H1 (cell line): ENCODE measurements around the gene WWP2. TPM values are rescaled to one million over a fixed set of nuclear protein-coding genes. Genes with fewer than 3 reads are reported as not detected.

Source experiments
- BACH1 ChIP-seq: IDR thresholded peaks from 2 replicates; pipeline ENCODE4 v1.6.1; 2012; ENCODE audit warnings: low read length, improper control_type of control experiment
- GABPA ChIP-seq: IDR thresholded peaks from 2 replicates; pipeline ENCODE4 v1.6.1; 2011; ENCODE audit warnings: mild to moderate bottlenecking, low read length, moderate library complexity, borderline replicate concordance; ENCODE audit not compliant: insufficient read depth
- HDAC6 ChIP-seq: IDR thresholded peaks from one replicate; pipeline ENCODE4 v1.7.1; 2012; ENCODE audit warnings: low read depth, mild to moderate bottlenecking, inconsistent platforms, low read length, moderate library complexity
- NANOG ChIP-seq: IDR thresholded peaks from 2 replicates; pipeline ENCODE4 v1.6.1; 2011; ENCODE audit warnings: low read length, low read depth, mild to moderate bottlenecking, inconsistent platforms; ENCODE audit not compliant: insufficient read depth, poor library complexity, severe bottlenecking
- SP1 ChIP-seq: IDR thresholded peaks from 2 replicates; pipeline ENCODE4 v1.6.1; 2011; ENCODE audit warnings: low read depth, low read length
- TAF1 ChIP-seq: IDR thresholded peaks from 2 replicates; pipeline ENCODE4 v1.6.1; 2011; ENCODE audit warnings: mild to moderate bottlenecking, low read depth, low read length
- polyA plus RNA-seq, 7 experiments: library from polyadenylated mRNA; depleted of rRNA in 3 of 7; stranded (reverse) in 5 of 7; unstranded in 2 of 7; fragments of >200 nt in 5 of 7; fragments of 200-250 nt in 2 of 7; gene quantifications; 1 replicate in 5 of 7; 2 replicates in 1 of 7; 4 replicates in 1 of 7; pipeline versions ENCODE4 v1.2.1 to v1.2.3, GENCODE V29; 2011 to 2013; ENCODE audit warnings: missing spikeins in 2 of 7, mixed read lengths in 2 of 7
- total RNA-seq: library from RNA; stranded (reverse); fragmentation: NEBNext Ultra II Directional; extraction: Animal tissue kit (Norgen Biotek cat#: 25700); gene quantifications from 2 replicates; pipeline ENCODE4 v1.2.1, GENCODE V29; 2021
- TF ChIP-seq, protein P1 (sequence below): fragments of 300-600 bp; sonication (generic); IDR thresholded peaks from 2 replicates; pipeline ENCODE4 v1.7.1; 2012; ENCODE audit warnings: low read length, moderate library complexity, mild to moderate bottlenecking, inconsistent platforms; ENCODE audit not compliant: insufficient replicate concordance

The WWP2 gene
- total and polyA plus RNA-seq, 2 of the 8 experiments (the other 6 are each of a cell fraction or from before 2014, with no cell fraction given), result 14.1 to 42.2 TPM

GRCh38 chr16:69814561-69814960 is 52.4 kb downstream of the WWP2 start (continued):
- TF ChIP-seq, protein P1, sequence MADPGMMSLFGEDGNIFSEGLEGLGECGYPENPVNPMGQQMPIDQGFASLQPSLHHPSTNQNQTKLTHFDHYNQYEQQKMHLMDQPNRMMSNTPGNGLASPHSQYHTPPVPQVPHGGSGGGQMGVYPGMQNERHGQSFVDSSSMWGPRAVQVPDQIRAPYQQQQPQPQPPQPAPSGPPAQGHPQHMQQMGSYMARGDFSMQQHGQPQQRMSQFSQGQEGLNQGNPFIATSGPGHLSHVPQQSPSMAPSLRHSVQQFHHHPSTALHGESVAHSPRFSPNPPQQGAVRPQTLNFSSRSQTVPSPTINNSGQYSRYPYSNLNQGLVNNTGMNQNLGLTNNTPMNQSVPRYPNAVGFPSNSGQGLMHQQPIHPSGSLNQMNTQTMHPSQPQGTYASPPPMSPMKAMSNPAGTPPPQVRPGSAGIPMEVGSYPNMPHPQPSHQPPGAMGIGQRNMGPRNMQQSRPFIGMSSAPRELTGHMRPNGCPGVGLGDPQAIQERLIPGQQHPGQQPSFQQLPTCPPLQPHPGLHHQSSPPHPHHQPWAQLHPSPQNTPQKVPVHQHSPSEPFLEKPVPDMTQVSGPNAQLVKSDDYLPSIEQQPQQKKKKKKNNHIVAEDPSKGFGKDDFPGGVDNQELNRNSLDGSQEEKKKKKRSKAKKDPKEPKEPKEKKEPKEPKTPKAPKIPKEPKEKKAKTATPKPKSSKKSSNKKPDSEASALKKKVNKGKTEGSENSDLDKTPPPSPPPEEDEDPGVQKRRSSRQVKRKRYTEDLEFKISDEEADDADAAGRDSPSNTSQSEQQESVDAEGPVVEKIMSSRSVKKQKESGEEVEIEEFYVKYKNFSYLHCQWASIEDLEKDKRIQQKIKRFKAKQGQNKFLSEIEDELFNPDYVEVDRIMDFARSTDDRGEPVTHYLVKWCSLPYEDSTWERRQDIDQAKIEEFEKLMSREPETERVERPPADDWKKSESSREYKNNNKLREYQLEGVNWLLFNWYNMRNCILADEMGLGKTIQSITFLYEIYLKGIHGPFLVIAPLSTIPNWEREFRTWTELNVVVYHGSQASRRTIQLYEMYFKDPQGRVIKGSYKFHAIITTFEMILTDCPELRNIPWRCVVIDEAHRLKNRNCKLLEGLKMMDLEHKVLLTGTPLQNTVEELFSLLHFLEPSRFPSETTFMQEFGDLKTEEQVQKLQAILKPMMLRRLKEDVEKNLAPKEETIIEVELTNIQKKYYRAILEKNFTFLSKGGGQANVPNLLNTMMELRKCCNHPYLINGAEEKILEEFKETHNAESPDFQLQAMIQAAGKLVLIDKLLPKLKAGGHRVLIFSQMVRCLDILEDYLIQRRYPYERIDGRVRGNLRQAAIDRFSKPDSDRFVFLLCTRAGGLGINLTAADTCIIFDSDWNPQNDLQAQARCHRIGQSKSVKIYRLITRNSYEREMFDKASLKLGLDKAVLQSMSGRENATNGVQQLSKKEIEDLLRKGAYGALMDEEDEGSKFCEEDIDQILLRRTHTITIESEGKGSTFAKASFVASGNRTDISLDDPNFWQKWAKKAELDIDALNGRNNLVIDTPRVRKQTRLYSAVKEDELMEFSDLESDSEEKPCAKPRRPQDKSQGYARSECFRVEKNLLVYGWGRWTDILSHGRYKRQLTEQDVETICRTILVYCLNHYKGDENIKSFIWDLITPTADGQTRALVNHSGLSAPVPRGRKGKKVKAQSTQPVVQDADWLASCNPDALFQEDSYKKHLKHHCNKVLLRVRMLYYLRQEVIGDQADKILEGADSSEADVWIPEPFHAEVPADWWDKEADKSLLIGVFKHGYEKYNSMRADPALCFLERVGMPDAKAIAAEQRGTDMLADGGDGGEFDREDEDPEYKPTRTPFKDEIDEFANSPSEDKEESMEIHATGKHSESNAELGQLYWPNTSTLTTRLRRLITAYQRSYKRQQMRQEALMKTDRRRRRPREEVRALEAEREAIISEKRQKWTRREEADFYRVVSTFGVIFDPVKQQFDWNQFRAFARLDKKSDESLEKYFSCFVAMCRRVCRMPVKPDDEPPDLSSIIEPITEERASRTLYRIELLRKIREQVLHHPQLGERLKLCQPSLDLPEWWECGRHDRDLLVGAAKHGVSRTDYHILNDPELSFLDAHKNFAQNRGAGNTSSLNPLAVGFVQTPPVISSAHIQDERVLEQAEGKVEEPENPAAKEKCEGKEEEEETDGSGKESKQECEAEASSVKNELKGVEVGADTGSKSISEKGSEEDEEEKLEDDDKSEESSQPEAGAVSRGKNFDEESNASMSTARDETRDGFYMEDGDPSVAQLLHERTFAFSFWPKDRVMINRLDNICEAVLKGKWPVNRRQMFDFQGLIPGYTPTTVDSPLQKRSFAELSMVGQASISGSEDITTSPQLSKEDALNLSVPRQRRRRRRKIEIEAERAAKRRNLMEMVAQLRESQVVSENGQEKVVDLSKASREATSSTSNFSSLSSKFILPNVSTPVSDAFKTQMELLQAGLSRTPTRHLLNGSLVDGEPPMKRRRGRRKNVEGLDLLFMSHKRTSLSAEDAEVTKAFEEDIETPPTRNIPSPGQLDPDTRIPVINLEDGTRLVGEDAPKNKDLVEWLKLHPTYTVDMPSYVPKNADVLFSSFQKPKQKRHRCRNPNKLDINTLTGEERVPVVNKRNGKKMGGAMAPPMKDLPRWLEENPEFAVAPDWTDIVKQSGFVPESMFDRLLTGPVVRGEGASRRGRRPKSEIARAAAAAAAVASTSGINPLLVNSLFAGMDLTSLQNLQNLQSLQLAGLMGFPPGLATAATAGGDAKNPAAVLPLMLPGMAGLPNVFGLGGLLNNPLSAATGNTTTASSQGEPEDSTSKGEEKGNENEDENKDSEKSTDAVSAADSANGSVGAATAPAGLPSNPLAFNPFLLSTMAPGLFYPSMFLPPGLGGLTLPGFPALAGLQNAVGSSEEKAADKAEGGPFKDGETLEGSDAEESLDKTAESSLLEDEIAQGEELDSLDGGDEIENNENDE, result no peak
- no peak for TF ChIP-seq TAF1
- TF ChIP-seq SP1, result no peak
- TF ChIP-seq GABPA, result no peak
- no peak for TF ChIP-seq BACH1
- TF ChIP-seq NANOG, result no peak
- TF ChIP-seq HDAC6, result no peak
